Measurements from ENCODE around the gene LYRM2. TPM values are rescaled to one million over a fixed set of nuclear protein-coding genes. Genes with fewer than 3 reads are reported as not detected.

Gene LYRM2
- total RNA-seq, 1 donor from 2014 or later = 33.2 TPM

- no peak for DNase-seq (ENCODE audit: missing footprints)
- ATAC-seq = no peak
- intact Hi-C loops (cut with DNase I) = loop anchor here (5.0 kb wide), 1 partner anchor 34 kb away; no protein-coding TSS in a partner anchor
Measured at GRCh38 chr6:89526563-89526869, 112.0 kb downstream of the LYRM2 start.

- ATAC-seq (no peak), DNase-seq (ENCODE audit: missing footprints) (no peak)
- intact Hi-C loops (cut with DNase I) = loop anchor here (5.0 kb wide), 1 partner anchor 34 kb away; no protein-coding TSS in a partner anchor
Measured at GRCh38 chr6:89525786-89526562, 112.6 kb downstream of the LYRM2 start.

- ATAC-seq (no peak), DNase-seq (ENCODE audit: missing footprints) (no peak)
- intact Hi-C loops (cut with DNase I) = no loop called here
Measured at GRCh38 chr6:89522778-89523177, 115.8 kb downstream of the LYRM2 start.

GRCh38 chr6:89520736-89521135 is 117.8 kb downstream of the LYRM2 start:
- intact Hi-C loops (cut with DNase I) = no loop called here
- DNase-seq (ENCODE audit: missing footprints) (no peak), ATAC-seq (no peak)

GRCh38 chr6:89518352-89519055 is 120.0 kb downstream of the LYRM2 start:
- DNase-seq (ENCODE audit: missing footprints) (no peak), ATAC-seq (no peak)
- intact Hi-C loops (cut with DNase I) = no loop called here

Other genes starting within 250 kb of the LYRM2 start
- gene RRAGD, start 226.5 kb downstream of the LYRM2 start, total RNA-seq = 126 TPM
- gene ANKRD6, start 205.6 kb downstream of the LYRM2 start, total RNA-seq = 17.0 TPM
- gene MDN1, start 181.0 kb upstream of the LYRM2 start, total RNA-seq = 23.4 TPM
- gene CASP8AP2, start 191.1 kb upstream of the LYRM2 start, total RNA-seq = 13.4 TPM

Data from Right ventricle myocardium inferior (tissue), 1 donor.